ENCODE results near the gene CTIF.

CTIF gene

DNA sequence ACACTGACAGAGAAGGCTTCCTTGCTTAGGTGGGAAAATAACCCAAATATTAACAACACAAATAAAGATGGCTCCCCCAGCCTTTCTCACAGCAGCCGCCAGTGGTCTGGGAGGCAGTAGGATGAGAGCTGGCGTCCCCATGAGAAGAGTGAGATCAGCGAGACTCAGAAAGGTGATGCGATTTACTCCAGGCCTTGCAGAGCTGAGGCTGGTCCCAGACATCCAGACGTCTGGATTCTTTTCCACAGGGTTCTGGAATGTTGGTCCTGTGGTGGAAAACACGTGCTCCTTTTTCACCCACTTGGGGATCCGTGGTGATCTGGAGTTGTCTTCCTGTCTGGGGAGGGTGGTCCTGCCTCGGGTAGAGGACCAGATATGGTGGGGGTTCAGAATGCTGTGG is 190.6 kb downstream of the CTIF start:
- H3K9ac ChIP-seq (ENCODE audit: insufficient read length) = no peak overlapping the region
- TF ChIP-seq EZH2 (IDR thresholded peaks at IDR 0.05) = no peak
- TF ChIP-seq FOXP2 (optimal IDR thresholded peaks at IDR 0.05; ENCODE audit: control extremely low read depth, extremely low read length, insufficient read depth) = no peak

DNA sequence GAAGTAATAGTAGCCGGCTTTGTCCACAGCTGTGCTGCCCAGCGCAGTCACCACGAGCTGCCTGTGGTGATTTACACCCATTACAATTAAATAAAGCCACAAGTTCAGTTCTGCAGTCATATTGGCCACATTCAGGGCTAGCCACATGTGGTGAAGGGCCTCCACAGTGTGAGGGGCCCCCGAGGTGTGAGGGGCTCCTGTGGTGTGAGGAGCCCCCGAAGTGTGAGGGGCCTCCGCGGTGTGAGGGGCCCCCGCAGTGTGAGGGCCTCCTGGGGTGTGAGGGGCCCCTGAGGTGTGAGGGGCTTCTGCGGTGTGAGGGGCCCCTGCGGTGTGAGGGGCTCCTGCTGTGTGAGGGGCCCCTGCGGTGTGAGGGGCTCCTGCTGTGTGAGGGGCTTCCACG is 191.2 kb downstream of the CTIF start:
- Histone ChIP-seq H3K9ac (ENCODE audit: insufficient read length) (no peak overlapping the region), H3K9me3 (ENCODE audit: low read depth, low read length) (no peaks in the 10 kb centered on the region), H3K4me3 (no peak overlapping the region), H3K27ac (no peak overlapping the region), H3K36me3 (ENCODE audit: insufficient read depth, low read length) (peaks cover 5% of the 10 kb centered on the region; the same call in 1 of the 2 replicates)
- no peak for DNase-seq (ENCODE audit: low read depth, low spot score)
- TF ChIP-seq FOXP2 (optimal IDR thresholded peaks at IDR 0.05; ENCODE audit: control extremely low read depth, extremely low read length, insufficient read depth) (no peak), EZH2 (IDR thresholded peaks at IDR 0.05) (no peak), POLR2AphosphoS5 (IDR thresholded peaks at IDR 0.05; ENCODE audit: borderline replicate concordance, low read depth, low read length) (no peak)

More for the DNA sequence above, 190.6 kb downstream of the CTIF start:
- H3K27ac ChIP-seq = no peak overlapping the region
- no peak for DNase-seq (ENCODE audit: low read depth, low spot score)
- H3K9me3 ChIP-seq (ENCODE audit: low read depth, low read length) = no peaks in the 10 kb centered on the region
- no peak overlapping the region for H3K4me3 ChIP-seq
- H3K36me3 ChIP-seq (ENCODE audit: insufficient read depth, low read length) = peaks cover 5% of the 10 kb centered on the region; the same call in 1 of the 2 replicates

DNA sequence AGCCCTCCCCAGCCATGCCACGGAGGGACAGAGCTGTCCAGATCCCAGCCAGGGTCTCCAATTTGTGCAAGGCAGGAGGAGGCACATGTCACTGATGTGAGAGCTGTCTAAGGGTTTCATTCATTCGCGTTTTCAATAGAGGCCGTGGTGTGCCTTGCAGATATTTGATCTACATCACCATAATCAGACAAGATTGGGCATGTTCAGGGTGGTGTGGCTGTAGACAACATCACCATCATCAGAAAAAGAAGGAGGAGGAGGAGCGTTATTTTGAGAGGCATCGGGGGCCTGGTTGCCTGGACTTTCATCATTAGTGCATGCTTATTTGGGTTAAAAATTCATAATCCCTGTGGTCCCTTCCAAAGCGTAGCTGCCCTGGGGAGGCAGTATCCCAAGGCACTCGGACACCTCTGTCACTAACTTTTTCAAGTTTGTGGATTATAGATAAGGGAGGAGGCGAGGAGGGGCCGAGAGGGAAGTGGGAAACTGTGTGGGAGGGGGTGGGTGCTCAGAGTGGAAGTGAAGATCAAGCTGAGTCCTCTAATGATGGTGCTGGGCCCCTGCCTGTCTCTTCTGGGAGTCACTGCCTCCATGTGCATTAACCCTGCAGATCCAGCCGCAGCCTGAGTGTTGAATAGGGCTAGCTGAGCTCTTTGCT is 194.1 kb downstream of the CTIF start:
- Histone ChIP-seq H3K36me3 (ENCODE audit: insufficient read depth, low read length) (no peaks in the 10 kb centered on the region), H3K4me3 (no peak overlapping the region), H3K9me3 (ENCODE audit: low read depth, low read length) (no peaks in the 10 kb centered on the region), H3K9ac (ENCODE audit: insufficient read length) (no peak overlapping the region), H3K27ac (no peak overlapping the region)
- no peak for DNase-seq (ENCODE audit: low read depth, low spot score)
- no peak for TF ChIP-seq POLR2AphosphoS5 (IDR thresholded peaks at IDR 0.05; ENCODE audit: borderline replicate concordance, low read depth, low read length)
- no peak for TF ChIP-seq FOXP2 (optimal IDR thresholded peaks at IDR 0.05; ENCODE audit: control extremely low read depth, extremely low read length, insufficient read depth)
- no peak for TF ChIP-seq EZH2 (IDR thresholded peaks at IDR 0.05)

DNA sequence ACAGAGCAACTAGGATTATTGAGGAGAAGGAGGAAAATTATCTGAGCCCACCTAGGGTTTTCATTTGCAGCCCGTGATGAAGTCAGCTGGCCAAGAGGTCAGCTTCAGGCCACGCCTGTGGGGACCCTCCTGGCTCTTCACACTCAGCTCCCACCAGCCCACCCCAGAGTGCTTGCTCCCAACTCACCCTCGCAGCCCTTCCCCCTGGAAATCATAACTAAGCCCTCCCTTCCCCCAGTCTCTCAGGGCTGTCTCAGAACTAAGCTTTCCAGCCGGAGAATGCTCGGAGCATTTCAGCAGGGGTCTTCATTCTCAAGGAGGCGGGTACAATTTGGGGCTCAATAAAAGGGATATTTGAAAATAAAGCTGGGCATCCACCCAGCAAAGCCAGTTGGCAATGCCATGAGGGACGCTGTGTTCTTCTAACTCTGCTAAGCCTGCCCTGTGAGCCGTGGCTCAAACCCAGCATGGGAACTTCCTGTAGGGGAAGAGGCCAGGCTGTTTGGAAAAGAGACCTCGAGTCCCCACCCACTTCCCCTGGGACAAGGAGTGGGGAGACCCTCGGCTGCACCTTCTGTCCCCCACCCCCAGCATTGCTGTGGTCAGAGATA is 194.9 kb downstream of the CTIF start:
- Histone ChIP-seq H3K36me3 (ENCODE audit: insufficient read depth, low read length) (no peaks in the 10 kb centered on the region), H3K27ac (no peak overlapping the region), H3K9me3 (ENCODE audit: low read depth, low read length) (no peaks in the 10 kb centered on the region), H3K9ac (ENCODE audit: insufficient read length) (no peak overlapping the region), H3K4me3 (no peak overlapping the region)
- no peak for TF ChIP-seq FOXP2 (optimal IDR thresholded peaks at IDR 0.05; ENCODE audit: control extremely low read depth, extremely low read length, insufficient read depth)
- no peak for TF ChIP-seq POLR2AphosphoS5 (IDR thresholded peaks at IDR 0.05; ENCODE audit: borderline replicate concordance, low read depth, low read length)
- no peak for TF ChIP-seq EZH2 (IDR thresholded peaks at IDR 0.05)
- no peak for DNase-seq (ENCODE audit: low read depth, low spot score)

DNA sequence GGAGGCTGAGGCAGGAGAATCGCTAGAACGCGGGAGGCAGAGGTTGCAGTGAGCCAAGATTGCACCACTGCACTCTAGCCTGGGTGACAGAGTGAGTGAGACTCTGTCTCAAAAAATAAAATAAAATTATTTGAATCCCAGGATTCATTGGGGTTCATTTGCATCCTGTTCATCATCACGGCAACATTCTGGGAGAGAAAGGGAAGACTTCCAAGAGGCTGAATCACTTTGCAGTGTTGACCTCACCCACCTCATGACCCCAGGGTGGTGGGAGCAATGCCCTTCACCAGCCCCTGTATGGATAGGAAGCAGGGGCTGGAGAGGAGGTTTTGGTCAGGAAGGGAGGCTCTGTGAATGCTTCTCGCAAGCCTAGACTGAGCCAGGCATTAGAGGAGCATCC is 195.6 kb downstream of the CTIF start:
- Histone ChIP-seq H3K36me3 (ENCODE audit: insufficient read depth, low read length) (no peaks in the 10 kb centered on the region), H3K9me3 (ENCODE audit: low read depth, low read length) (no peaks in the 10 kb centered on the region), H3K4me3 (no peak overlapping the region), H3K9ac (ENCODE audit: insufficient read length) (no peak overlapping the region), H3K27ac (no peak overlapping the region)
- DNase-seq (ENCODE audit: low read depth, low spot score) = no peak
- TF ChIP-seq EZH2 (IDR thresholded peaks at IDR 0.05) = no peak
- TF ChIP-seq FOXP2 (optimal IDR thresholded peaks at IDR 0.05; ENCODE audit: control extremely low read depth, extremely low read length, insufficient read depth) = no peak

DNA sequence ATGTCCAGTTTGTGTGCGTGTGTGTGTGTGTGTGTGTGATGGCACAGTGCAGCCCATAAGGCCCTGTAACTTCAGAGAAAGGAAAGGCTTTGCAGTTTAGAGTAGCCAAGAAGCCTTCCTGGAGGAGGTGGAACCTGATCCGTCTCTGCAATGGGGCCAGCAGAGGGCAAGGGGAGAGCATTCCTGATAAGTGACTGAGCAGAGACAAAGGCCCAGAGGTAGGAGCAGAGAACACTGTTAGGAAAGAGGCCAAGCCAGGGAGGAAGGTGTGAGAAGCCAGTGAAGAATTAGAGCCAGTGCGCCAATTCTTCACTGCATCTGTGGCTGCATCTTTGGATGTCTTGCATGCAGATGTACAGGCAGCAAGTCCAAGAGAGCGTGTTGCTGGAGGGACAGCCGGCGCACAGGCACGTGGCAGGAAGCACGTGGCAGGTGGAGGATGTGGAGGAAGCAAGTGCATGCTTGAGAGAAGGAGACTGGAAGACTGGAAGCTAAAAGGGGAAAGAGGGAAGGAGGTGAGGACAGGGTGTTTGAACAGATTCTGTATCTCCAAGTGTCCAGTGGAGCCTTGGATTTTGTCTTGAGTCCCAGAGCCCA is 196.3 kb downstream of the CTIF start:
- no peak for DNase-seq (ENCODE audit: low read depth, low spot score)
- H3K9ac ChIP-seq (ENCODE audit: insufficient read length) = no peak overlapping the region
- no peaks in the 10 kb centered on the region for H3K36me3 ChIP-seq (ENCODE audit: insufficient read depth, low read length)
- H3K4me3 ChIP-seq = no peak overlapping the region
- no peaks in the 10 kb centered on the region for H3K9me3 ChIP-seq (ENCODE audit: low read depth, low read length)
- H3K27ac ChIP-seq = no peak overlapping the region
- TF ChIP-seq FOXP2 (optimal IDR thresholded peaks at IDR 0.05; ENCODE audit: control extremely low read depth, extremely low read length, insufficient read depth) (no peak), EZH2 (IDR thresholded peaks at IDR 0.05) (no peak), POLR2AphosphoS5 (IDR thresholded peaks at IDR 0.05; ENCODE audit: borderline replicate concordance, low read depth, low read length) (no peak)

DNA sequence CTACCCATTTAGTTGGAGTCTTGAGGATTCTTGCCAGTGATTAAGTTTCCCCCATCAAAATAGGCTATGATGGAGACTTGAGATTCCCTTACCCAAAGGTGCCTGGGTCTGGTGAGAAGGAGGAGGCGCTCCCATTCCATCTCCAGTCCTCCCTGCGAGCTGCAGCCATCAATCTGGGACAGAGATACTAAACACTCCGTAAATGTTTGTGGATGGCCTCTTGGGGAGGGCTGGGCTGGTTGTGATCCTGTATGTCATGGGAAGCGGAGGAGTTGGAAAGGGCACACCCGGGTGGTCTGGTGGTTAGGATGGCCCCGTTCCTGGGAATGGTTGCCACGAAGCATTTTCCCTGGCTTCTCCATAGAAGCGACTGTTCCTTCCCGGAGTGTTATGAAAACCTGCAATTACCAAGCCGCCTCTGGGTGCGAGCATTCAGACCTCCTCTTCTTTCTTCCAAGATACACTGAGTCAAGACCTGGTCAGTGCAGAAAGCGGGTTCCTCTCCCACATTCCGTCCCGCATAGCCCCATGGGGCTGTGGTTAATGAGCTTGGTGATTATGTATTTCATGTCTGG is 196.9 kb downstream of the CTIF start:
- no peak for TF ChIP-seq FOXP2 (optimal IDR thresholded peaks at IDR 0.05; ENCODE audit: control extremely low read depth, extremely low read length, insufficient read depth)
- TF ChIP-seq EZH2 (IDR thresholded peaks at IDR 0.05) = no peak
- no peak for TF ChIP-seq POLR2AphosphoS5 (IDR thresholded peaks at IDR 0.05; ENCODE audit: borderline replicate concordance, low read depth, low read length)
- H3K27ac ChIP-seq = no peak overlapping the region
- H3K36me3 ChIP-seq (ENCODE audit: insufficient read depth, low read length) = no peaks in the 10 kb centered on the region
- no peak overlapping the region for H3K4me3 ChIP-seq
- H3K9me3 ChIP-seq (ENCODE audit: low read depth, low read length) = no peaks in the 10 kb centered on the region
- no peak overlapping the region for H3K9ac ChIP-seq (ENCODE audit: insufficient read length)
- no peak for DNase-seq (ENCODE audit: low read depth, low spot score)

DNA sequence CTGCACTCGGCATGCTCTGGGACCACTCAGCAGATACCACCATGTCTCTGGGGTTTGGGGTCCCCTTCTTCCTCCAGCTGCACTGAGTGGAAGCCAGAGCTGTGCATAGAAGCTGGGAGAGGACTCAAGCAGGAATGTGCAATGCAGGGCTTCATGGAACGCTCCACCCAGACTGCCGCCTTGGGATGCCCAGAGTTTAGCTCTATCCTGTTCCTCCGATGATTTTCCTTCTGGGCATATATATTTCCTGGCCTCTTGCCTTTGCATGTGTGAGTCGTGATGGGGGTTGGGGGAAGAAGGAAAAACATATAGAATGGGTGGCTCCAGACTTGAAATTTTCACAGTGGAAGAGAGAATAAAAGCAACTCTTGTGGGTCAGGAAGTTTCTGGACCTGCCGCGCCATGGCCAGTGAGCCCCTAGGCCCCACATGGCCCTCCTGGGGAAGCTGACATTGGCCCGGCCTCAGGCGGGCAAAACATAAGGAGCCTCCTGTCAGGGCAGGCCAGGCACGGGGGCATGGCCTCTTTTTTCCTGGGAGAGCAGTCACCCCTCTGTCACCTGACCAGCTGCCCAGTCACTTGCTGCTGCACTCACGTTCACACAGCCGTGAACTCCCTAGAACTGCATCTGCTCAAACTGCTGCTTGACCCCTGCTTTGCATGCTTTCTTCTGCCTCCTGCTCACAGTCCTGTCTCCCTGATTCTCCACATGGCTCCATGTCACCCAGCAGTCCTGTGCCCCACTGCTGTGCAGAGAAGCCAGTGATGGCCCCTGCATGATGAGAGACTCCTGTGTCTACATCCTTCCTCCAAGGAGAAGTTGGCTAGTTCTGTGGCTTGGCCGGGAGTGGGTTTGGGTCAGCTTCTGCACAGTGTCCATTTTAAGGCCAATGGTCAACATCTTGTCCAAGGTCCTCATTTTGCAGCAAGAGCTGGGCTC is 197.8 kb downstream of the CTIF start:
- Histone ChIP-seq H3K4me3 (no peak overlapping the region), H3K36me3 (ENCODE audit: insufficient read depth, low read length) (no peaks in the 10 kb centered on the region), H3K9me3 (ENCODE audit: low read depth, low read length) (no peaks in the 10 kb centered on the region), H3K9ac (ENCODE audit: insufficient read length) (no peak overlapping the region), H3K27ac (no peak overlapping the region)
- no peak for DNase-seq (ENCODE audit: low read depth, low spot score)
- TF ChIP-seq EZH2 (IDR thresholded peaks at IDR 0.05) (no peak), POLR2AphosphoS5 (IDR thresholded peaks at IDR 0.05; ENCODE audit: borderline replicate concordance, low read depth, low read length) (no peak), FOXP2 (optimal IDR thresholded peaks at IDR 0.05; ENCODE audit: control extremely low read depth, extremely low read length, insufficient read depth) (no peak)
